HG02798 (cell line): ENCODE measurements around the gene KATNIP.

Source experiments
- ATAC-seq: cut with Tn5 transposase; IDR thresholded peaks from one replicate; pipeline ENCODE4 v1.9.1; 2021; ENCODE audit warnings: mild to moderate bottlenecking; ENCODE audit not compliant: unreplicated experiment, poor library complexity

Gene KATNIP

GRCh38 chr16:27549746-27550581 is at the start of gene KATNIP, which contains the start of gene GTF3C1:
KATNIP (plus strand) TSS chr16:27550144; CDS start chr16:27550171, 27 bp downstream.
GTF3C1 (minus strand) TSS chr16:27549913; CDS start chr16:27549890, 23 bp downstream.
- peak; percentile 98 for ATAC-seq

- ATAC-seq = no peak
These were observed 49.1 kb upstream of the KATNIP start for GRCh38 chr16:27500801-27501200.

GRCh38 chr16:27503662-27504061 is 46.3 kb upstream of the KATNIP start:
- no peak for ATAC-seq

- no peak for ATAC-seq
These were observed 44.4 kb upstream of the KATNIP start for GRCh38 chr16:27505297-27506236.

DNA sequence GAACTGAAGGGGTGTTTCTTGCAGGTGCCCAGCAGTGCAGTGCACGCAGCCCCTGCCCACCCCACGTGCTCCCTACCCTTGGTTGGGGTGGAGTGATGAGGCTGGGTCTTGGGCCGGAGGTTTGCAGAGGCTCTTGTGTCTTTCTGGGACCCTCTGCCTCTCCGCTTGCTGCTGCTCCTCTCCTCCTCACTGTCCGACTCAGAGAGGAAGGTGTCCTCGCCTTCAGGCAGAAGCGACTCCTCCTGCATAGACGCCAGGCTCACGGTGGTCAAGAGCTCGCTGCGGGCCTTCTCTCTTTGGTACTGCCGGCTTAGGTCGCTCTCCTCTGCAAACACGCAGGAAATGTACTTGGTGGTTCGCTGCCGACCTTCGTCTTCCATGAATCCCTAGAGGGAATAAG is 43.2 kb upstream of the KATNIP start:
- no peak for ATAC-seq

GRCh38 chr16:27508476-27508875 is 41.5 kb upstream of the KATNIP start:
- ATAC-seq = no peak

DNA sequence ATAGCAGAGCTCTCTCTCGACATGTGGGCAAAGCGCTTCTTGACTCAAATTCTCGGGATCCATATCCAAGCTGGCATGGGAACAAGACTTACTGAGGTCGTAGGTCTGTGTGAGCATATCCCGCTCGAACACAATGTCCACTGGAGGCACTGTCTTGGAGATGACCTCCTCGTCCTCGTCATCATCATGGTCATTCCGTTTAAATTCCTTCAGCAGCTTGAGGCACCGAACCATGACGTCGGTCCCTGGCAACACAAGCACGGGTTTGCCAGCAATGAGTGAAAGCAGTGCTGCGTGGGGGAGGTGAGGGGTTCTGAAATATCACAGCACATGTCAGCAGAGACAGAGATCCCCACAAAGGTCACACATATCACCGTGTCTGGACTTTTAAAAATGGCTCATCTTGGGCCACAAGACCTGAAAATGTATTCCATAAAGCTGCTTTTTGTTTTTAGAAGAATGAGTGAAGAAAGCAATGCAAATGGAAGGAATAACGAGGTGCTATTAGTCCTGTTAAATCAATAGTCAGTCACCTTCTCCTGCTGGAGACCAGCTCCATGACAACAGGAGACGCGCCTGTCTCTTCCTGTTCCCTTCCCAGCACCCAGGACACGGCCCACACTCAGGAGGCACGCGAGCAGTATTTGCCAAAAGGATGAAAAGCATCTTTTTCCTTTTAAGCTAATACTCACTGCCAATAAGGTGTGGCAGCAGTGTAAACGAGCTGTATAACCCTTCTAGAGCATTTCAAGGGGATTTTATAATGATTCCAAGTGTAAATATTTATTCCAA is 38.1 kb upstream of the KATNIP start:
- ATAC-seq = no peak

- ATAC-seq = no peak
These were observed 35.1 kb upstream of the KATNIP start for GRCh38 chr16:27514806-27515205.

DNA sequence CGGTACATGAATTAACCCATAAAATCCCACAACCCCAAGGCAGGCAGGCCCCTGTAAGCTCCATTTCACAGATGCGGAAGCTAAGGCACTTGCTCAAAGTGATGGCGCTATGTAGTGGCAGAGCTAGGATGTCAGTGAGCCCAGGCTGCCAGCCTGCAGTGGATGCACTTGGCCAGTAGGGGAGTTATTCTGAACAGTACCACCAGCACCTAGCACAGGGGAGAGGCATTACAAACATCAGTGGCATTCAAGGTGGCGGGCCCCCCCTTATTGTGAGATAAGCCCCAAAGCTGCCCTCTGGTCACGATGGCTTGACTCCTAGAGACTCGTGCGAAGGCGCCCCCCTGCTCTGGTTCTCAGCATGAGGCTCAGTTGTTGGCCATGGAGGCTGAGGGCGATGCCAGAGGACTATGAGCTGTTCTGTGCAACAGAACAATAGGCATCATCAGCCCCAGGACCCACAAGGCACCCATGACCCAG is 34.0 kb upstream of the KATNIP start:
- ATAC-seq = no peak

GRCh38 chr16:27516365-27516764 is 33.6 kb upstream of the KATNIP start:
- no peak for ATAC-seq

DNA sequence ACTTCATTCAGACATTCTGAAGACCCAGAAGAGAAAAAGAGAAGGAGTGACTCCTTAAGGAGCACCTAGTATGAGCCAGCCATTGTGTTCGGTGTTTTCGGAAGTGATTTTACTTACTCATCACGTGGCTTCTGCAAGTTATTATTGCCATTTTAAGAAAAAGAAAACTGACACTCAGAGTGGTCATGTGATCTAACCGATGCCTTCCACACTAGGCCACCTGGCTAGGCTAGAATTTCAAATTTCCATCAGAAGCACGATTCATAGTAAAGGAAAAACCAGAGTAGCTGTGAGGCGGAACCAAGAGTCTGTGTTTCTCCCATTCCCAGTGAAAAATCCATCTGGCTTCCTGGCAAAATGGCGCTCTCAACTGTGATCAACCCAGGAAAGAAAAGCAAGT is 32.3 kb upstream of the KATNIP start:
- ATAC-seq = no peak

DNA sequence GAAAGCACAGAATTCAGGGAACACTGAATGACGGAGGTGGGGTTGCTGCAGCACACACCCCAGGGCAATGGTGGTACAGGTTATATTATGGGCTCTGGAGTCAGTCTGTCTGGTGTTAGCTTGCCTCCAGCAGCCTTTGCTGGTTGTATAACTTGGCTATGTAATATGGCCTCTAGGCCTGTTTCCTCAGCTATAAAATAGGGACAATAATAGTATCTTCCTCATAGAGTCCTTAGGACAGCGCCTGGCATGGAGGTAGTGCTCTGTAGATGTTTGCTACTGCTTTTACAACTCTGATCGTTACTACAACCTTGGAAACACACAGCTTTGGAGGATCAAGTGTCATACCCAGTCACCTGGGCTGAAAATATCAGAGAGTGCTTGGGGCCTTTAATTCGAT is 31.7 kb upstream of the KATNIP start:
- no peak for ATAC-seq

- no peak for ATAC-seq
These were observed 28.8 kb upstream of the KATNIP start for GRCh38 chr16:27520982-27521673.

GRCh38 chr16:27522173-27522707 is 27.7 kb upstream of the KATNIP start:
- no peak for ATAC-seq

DNA sequence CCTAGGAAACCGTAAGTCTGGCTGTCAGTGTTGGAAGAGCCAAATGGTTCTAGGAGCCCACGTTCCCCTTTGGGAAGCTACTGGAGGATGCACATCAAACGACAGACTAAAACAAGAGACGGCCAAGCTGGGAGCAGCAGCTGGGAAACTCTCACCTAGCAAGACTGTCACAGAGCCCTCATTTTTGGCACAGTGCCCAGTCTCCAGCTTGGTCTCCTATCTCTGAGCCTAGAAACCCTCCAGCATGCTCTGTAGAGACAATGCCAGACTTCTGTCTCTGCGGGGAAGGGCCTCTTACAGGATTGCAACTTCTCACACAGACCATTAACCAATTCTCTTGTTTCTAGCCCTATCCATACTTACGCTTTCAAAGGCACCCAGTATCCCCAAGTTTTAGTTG is 23.8 kb upstream of the KATNIP start:
- no peak for ATAC-seq

- no peak for ATAC-seq
These were observed 21.6 kb upstream of the KATNIP start for GRCh38 chr16:27528294-27528693.

- ATAC-seq = no peak
These were observed 20.0 kb upstream of the KATNIP start for GRCh38 chr16:27529962-27530361.

DNA sequence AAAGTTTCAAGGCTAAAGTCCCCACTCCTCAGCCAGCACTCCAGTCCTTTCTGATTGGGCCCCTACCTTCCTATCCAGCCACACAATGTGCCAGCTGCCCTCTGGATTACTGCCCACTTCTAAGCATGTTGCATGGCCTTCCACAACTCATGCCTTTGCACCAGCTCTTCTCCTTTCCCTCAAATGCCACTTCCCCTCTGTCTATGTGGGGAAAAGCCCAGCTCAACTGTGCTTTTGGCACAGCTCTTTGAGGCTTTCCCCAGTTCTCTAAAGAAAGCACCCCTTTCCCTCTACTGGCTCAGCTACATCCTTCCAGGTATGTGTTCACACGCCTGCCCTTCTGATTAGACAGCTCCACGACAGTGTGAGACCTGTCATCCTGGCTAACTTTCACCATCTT is 18.8 kb upstream of the KATNIP start:
- no peak for ATAC-seq
